GM18511 (cell line): ENCODE measurements around the gene RANBP2.

ENCODE experiments used
- ATAC-seq: cut with Tn5 transposase; IDR thresholded peaks from one replicate; pipeline ENCODE4 v1.9.1; 2021; ENCODE audit warnings: mild to moderate bottlenecking, moderate library complexity; ENCODE audit not compliant: unreplicated experiment

Gene RANBP2

DNA sequence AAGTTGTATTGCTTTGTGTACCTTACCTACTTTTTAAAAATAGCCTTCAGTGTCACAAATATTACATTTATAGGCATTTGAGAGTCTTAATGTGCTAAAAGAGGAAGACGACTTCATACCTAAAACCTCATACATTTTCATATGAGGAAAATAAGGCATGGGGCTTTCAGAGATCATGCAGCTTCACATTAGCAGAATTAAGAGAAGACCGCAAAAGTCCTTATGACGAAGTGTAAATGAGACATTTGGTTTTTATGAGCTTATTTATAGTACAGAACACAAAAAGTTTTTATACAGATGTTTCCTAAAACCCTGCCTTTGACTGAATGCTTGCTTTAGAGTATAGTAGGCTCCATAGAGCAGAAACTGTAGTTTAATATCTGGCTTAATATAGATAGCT lies 57.2 kb downstream of the RANBP2 start:
- peak; percentile 92 for ATAC-seq

DNA sequence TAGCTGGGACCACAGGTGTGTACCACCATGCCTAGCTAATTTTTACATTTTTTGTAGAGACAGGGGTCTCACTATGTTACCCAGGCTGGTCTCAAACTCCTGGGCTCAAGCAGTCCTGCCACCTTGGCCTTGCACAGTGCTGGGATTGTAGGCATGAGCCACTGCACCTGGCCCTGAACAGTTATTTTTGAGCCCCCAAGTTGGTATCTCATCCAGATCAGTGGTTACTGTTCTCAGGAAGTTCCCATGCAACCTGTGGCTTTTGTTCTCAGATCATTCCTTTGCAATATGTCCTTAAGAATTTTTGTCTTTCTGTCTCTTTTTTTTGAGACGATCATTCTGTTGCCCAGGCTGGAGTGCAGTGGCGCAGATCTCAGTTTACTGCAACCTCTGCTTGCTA lies 59.6 kb downstream of the RANBP2 start:
- no peak for ATAC-seq

DNA sequence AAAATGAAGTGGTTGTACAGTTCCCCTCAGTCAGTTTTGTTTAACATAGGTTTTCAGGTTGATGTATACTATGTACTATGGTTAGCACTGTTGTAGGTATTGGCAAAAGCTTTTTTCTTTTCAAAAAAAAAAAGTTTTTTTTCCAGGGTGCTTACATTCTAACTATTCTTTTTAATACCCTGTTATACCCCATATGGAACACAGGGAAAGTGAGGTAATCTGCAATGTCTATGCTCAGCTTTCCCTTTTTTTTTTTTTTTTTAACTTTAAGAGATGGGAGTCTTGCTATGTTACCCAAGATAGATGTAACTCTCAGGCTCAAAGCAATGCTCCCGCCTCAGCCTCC lies 66.7 kb downstream of the RANBP2 start:
- ATAC-seq, result no peak

DNA sequence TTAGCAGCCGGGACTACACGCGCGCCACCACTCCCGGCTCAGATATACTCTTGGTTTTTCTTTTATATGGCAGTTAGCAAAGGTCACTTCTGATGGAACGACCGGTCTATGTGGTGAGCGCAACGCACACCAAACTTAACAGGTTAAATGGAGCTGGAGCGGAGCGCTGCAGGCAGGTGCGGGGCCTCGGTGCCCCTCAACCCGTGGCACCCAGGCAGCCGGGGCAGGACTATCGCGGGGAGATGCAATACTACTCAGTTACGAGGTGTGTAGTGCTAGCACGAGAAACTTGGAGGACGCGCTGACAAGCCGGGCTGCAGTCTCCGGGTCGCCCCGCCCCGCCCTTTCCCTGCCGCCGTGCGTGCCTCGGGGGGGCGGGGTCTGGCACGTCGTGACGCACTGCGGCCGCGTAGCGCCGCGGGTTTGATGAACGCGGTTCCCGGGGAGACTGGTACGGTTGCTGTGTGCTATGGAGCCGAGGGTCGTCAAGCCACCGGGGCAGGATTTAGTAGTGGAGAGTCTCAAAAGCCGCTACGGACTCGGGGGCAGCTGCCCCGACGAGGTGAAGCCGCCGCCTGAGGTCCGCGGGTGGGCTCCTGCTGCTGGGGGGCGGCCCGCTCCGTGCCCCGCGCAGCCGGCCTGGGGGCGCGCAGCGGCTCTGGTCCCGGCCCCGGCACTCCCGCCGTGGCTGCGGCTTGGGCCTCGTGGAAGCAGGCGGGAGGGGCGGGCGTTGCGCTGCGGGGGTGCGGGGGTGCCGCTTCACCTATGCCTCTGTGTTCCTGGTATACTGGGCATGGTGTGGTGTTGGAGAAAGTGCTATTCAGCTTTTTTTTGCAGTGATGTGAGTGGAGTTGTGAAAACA lies 67.3 kb downstream of the RANBP2 start, which contains the start of gene CCDC138:
Gene CCDC138 (plus strand): TSS at position 418 of the 862 bp plus-strand sequence. CDS start 52 bp downstream, at position 470.
- ATAC-seq, result peak; percentile 97

DNA sequence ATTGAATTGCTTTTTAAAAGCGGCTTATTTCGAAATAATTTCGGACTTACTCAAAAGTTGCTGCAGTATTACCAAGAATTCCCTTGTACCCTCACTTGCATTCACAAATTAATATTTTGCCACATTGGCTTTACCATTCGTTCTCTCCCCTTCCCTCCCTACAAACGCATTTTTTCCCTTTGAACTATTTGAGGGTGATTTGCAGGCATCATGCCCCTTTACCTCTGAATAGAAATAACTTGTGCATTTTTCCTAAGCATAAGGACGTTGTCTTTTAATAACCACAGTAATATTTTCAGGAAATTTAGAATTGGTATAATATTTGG lies 67.9 kb downstream of the RANBP2 start:
- no peak for ATAC-seq

DNA sequence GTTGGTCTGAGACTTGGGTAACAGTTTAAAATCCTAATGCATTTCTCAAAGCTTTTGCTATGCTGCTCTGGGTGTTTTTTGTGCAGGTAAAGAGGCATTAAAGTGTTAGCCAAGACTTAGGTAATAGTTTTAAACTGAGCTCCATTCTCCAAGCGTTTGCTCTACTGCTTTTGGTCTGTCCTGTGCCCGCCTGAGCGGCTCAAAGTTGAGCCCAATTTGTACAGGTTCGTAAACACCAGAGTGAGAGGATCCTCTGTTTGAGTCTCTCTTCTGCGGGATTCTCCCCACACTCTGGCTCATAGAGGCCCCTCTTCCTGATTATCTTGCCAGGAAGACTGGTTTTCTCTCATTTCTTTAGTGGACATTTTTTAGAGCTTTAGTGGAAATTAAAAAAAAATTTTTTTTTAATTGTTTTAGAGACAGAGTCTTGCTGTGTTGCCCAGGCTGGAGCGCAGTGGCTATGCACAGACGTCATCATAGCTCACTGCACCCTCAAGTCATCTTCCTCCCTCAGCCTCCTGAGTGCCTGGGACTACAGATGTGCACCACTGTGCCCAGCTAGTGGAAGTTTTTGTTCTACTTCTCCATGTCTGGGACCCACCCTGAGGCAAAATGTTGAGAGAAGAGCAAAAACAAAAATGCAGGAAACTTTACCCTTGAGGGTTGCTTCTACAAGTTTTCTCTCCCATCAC lies 83.9 kb downstream of the RANBP2 start:
- no peak for ATAC-seq

DNA sequence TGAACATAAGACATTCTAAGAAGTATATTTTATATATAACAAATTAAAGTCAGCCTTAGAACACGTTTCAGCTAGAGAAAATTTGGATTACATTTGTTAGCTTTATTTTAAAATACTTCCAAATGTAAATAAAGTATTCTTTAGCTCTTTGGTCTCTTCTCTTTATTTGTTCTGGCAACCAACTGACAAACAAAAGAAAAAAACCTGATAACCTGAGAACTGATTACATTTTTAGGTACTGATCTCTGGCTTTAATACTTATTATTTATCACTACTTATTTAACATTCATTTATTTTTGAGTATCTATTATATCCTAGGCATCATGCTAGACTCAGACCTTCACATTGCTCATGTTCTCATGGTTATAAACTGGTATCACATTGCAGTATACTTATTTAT lies 85.8 kb downstream of the RANBP2 start:
- no peak for ATAC-seq

DNA sequence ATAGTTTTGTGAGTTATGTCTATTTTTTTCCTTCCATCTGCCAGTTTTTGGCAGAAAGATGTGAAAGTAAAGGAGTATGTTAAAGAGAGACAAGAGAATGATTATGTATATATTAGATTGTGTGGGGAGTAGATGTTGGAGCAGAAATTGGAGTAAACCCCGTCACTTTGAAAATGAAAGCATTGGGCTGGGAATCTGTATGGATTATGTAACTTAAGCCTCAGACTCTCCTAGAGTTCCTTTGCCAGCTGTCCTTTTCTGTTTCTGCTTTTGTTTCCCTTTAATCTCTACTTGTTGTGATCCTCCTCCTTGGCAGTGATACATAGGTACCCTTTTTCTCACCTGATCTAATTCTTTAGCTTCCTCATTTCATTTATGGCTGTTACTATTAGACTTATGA lies 86.5 kb downstream of the RANBP2 start:
- no peak for ATAC-seq

DNA sequence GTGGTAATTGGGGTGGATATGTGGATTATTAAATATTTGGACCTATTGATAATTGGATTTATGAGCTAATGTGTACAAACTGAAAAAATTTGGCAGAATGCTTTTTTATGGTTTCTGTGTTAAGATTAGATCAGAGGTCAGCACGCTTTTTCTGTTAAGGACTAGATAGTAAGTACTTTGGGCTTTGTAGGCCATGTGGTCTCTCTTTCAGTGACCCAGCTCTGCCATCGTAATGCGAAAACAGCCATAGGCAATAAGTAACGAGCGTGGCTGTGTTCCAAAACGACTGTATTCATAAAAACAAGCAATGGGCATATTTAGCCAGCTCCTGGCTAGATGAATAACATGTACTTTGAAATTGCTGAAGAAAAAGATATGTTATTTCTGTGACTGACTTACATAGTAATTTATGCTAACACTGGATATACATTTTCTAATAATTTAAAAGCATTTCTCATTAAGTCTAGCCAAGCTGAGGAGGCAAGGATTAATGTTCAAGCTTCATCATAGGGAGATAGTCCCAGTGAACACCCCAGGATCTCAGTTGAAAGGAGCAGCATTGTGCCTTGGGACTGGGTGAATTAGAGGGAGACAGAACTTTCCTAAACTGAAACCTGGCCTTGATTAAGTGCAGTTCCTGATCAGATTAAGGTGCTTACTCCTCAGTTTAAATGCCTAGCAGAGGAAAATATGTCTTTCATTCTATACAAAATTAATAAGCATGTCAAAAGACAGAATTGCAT lies 87.3 kb downstream of the RANBP2 start:
- no peak for ATAC-seq

DNA sequence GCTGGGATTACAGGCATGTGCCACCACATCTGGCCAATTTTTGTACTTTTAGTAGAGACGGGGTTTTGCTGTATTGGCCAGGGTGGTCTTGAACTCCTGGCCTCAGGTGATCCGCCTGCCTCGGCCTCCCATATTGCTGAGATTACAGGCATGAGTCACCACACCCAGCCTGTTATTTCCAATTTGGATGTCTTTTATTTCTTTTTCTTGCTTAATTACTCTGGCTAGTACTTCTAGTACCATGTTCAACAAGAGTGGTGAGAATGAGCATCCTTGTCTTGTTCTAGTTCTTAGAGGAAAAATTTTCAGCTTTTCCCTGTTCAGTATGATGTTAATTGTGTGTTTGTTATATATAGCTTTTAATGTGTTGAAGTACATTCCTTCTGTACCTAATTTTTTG lies 90.7 kb downstream of the RANBP2 start:
- ATAC-seq, result no peak

DNA sequence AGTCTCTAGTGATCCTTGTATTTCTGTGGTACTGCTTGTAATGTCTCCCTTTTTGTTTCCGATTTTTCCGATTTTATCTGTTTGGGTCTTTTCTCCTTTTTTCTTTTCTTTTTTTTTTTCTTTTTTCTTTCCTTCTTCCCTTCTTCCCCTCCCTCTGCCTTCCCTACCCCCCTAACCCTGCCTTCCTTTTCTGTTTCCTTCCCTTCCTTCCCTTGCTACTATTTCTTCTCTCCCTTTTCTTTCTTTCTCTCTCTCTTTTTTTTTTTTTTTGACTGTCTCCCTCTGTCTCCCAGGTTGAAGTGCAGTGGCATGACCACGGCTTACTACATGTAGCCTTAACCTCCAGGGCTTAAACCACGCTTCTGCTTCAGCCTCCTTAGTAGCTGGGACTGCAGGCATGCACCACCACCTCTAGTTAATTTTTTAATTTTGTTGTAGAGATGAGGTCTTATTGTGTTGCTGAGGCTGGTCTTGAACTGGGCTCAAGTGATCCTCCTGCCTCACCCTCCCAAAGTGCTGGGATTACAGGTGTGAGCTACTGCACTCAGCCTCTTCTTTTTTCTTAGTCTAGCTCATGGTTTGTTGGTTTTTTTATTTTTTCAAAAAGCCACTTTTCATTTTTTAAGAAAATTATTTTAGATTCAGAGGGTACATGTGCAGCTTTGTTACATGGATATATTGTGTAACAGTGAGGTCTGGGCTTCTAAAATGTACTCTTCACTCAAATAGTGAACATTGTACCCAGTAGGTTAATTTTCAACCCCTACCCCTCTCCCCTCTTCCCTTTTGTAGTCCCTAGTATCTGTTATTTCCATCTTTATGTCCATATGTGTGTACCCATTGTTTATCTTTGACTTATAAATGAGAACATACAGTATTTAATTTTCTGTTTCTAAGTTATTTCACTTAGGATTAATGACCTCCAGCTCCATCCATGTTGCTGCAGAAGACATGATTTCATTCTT lies 92.0 kb downstream of the RANBP2 start:
- no peak for ATAC-seq

DNA sequence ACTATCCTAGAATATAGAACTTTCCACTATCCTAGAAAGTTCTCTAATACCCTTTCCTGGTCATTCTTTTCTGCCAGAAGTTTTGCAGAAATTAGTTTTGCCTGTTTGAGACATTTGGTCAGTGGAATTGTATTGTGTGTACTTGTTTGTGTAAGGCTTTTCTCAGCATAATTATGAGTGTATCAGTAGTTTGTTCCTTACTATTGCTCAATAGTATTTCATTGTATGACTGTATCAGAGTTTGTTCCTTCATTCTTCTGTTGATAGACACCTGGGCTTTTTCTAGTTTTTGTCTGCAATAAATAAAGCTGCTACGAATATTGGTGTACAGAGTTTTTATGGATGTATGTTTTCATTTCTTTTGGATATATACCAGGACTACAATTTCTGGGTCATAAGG lies 94.5 kb downstream of the RANBP2 start:
- ATAC-seq, result no peak

DNA sequence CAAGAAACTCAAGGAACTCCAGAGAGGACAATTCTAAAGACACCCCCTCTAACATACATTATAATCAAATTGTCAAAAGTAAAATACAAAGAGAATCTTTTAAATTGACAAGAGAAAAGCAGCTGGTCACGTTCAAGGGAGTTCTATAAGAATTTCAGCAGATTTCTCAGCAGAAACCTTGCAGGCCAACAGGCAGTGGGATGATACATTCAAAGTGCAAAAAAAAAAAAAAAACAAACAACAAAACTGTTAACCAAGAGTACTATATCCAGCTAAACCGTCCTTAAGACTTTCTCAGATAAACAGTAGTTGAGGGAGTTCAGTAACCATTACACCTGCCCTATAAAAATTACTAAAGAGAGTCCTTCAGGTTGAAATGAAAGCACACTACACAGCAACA lies 101.2 kb downstream of the RANBP2 start:
- no peak for ATAC-seq

DNA sequence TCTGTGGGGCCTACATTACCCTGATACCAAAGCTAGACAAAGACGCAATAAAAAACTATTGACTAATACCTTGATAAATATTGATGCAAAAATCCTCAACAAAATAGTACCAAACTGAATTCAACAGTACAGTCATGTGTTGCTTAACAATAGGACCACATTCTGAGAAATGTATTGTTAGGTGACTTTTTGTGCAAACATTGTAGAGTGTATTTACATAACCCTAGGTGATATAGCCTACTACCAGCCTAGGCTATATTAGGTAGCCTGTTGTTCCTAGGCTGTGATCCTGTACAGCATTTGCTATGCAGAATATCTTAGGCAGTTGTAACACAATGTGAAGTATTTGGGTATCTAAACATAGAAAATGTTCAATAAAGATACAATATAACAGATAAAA lies 104.0 kb downstream of the RANBP2 start:
- ATAC-seq, result no peak

DNA sequence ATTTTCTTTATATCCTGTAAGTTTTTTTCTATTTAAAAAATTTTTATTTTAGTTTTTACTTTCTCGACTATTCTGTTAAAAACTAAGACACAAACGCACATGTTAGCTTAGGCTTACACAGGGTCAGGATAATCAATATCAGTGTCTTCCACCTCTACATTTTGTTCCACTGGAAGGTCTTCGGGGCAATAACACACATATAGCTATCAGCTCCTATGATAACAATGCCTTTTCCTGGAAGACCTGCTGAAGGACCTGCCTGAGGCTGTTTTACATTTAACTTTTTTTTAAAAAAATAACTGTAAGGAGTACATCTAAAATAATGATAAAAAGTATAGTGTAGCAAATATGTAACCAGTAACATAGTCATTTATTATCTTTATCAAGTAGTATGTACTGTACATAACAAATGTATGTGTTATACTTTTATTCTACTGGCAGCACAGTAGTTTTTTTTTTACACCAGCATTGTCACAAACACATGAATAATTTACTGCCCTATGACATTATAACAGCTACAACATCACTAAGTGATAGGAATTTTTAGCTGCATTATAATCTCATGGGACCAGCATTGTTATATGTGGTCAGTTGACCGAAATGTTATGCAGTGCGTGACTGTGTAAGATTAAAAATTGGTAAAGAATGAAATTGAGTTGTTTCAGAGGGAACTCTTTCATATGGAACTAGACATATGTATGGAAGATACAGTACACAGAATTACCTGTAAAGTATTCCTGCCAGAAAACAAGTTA lies 105.2 kb downstream of the RANBP2 start:
- no peak for ATAC-seq

DNA sequence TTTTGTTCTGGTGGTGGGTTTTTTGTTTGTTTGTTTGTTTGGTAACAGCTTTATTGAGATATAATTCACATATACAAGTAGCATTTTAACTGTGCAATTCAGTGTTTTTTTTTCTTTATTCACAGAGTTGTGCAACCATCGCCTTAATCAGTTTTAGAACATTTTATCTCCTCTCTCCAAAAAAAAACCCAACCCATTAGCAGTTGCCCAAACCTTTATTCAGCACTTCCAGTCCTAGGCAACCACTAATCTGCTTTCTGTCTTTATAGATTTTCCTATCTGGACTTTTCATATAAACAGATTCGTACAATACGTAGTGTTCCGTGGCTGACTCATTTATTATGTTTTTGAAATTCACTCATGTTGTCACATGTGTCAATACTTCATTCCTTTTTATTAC lies 106.0 kb downstream of the RANBP2 start:
- no peak for ATAC-seq

DNA sequence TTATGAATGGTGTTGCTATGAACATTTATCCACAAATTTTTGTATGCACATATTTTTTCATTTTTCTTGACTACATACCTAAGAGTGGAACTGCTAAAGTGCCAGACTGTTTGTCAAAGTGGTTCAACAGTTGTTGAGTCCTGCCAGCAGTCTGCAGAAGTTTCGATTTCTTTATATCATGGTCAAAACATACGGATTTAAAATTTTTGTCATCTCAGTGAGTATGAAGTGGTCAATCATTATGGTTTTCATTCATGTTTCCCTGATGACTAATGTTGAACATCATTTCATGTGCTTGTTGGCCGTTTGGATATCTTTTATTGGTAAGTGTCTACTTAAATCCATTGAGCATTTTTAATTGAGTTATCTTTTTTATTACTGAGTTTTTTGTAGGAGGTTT lies 106.5 kb downstream of the RANBP2 start:
- ATAC-seq, result no peak

DNA sequence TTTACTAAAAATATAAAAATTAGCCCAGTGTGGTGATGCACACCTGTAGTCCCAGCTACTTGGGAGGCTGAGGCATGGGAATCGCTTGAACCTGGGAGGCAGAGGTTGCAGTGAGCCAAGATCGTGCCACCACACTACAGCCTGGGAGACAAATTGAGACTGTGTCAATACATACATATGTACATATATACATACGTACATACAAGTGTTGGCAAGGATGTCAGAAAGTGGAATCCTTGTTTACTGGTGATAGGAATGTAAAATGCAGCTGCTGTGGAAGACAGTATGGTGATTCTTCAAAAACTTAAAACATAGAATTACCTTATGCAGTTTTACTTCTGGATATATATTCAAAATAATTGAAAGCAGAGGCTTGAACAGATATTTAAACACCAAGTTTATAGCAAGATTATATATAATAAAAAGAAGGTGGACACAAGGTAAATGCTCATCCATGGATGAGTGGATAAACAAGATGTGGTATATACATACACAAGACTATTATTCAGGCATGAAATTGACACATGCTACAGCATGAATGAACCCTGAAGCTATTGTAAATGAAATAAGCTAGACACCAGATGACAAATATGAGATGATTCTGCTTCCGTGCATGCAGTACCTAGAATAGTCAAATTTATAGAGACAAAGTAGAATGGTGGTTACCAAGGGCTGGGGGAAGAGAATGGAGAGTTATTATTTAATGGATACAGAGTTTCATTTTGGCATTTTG lies 110.5 kb downstream of the RANBP2 start:
- no peak for ATAC-seq

DNA sequence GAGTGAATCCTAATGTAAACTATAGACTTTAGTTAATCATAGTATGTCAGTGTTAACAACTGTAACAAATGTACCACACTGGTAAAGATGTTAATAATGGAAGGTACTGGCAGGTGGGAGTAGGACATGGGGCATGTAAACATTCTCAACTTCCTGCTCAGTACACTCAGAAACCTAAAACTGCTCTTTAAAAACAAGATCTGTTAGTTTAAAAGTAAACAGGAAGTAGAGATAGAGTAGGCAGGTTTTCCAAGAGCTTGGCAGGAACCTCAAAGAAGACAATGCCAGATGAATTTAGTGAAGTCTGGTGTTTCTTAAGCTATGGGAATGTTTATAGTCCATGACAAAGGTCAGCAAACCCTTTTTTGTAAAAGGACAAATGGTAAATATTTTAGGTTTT lies 113.9 kb downstream of the RANBP2 start:
- no peak for ATAC-seq
